Endothelial cell of hepatic sinusoid (primary cell): ENCODE results near the gene ARMC6.
"Not testable (repeated sequence)": the region's sequence is repeated elsewhere in the genome, so short reads cannot be mapped to it uniquely, and the experiment has no call there.

Experiments used
- in situ Hi-C: cut with HindIII; loops from 2 replicates; pipeline ENCODE4 v1.10.0; 2017; ENCODE audit warnings: low sequenced_read_pairs

ARMC6 gene

GRCh38 chr19:19105365-19106055 lies 72.1 kb downstream of the ARMC6 start:
- in situ Hi-C loops, result no loop called here

GRCh38 chr19:19106056-19106551 lies 72.7 kb downstream of the ARMC6 start:
- in situ Hi-C loops, result no loop called here

GRCh38 chr19:19106938-19107337 lies 73.5 kb downstream of the ARMC6 start:
- in situ Hi-C loops, result not testable (repeated sequence)

- in situ Hi-C loops, result no loop called here
Measured at GRCh38 chr19:19107654-19108053, 74.3 kb downstream of the ARMC6 start.
